Mucosa of descending colon (tissue), 3 donors: Measurements from ENCODE around the gene NLK. TPM values are rescaled to one million over a fixed set of nuclear protein-coding genes. Genes with fewer than 3 reads are reported as not detected.
"Not testable (repeated sequence)": the region's sequence is repeated elsewhere in the genome, so short reads cannot be mapped to it uniquely, and the experiment has no call there.

Experiments used
- ATAC-seq: fragments of 200-7000 bp; cut with Tn5 transposase; one replicate; pipeline ENCODE4 v1.9.1; 2020; ENCODE audit warnings: mild to moderate bottlenecking, moderate library complexity
- DNase-seq, 3 donors: peaks; one replicate each; pipeline ENCODE4 v3.0.0-alpha.2; 2020
- H3K36me3 ChIP-seq: fragments of 200-600 bp; one replicate; pipeline ENCODE4 v1.8.0; 2021; ENCODE audit warnings: low read depth, mild to moderate bottlenecking
- H3K4me1 ChIP-seq: fragments of 200-600 bp; one replicate; pipeline ENCODE4 v1.8.0; 2021; ENCODE audit warnings: low read depth, mild to moderate bottlenecking
- H3K4me3 ChIP-seq: fragments of 200-600 bp; one replicate; pipeline ENCODE4 v1.8.0; 2021; ENCODE audit warnings: mild to moderate bottlenecking
- H3K9me3 ChIP-seq: fragments of 200-600 bp; one replicate; pipeline ENCODE4 v1.8.0; 2021; ENCODE audit warnings: mild to moderate bottlenecking
- intact Hi-C, 2 donors: fragments of 100-400 bp; cut with DNase I in 1 of 2; cut with micrococcal nuclease in 1 of 2; formaldehyde crosslinking; loops; one replicate each; pipeline versions ENCODE4 v1.11.0 to v1.11.1; 2022; cut with DNase I, micrococcal nuclease
- total RNA-seq, 3 donors: library from RNA; stranded (reverse); fragmentation: NEBNext Ultra II Directional in 2 of 3; extraction: Animal tissue kit (Norgen Biotek cat#: 25700) in 2 of 3; gene quantifications; one replicate each; pipeline versions ENCODE4 v1.2.1 to v1.2.4, GENCODE V29; 2021 to 2023
- TF ChIP-seq, protein P1 (sequence below): fragments of 200-600 bp; IDR thresholded peaks from one replicate; pipeline ENCODE4 v1.8.0; 2022; ENCODE audit warnings: antibody characterized with exemption, mild to moderate bottlenecking
- donor health status: DM: no; HTN: no; CAD: no; lungs with moderate emphysema.
- donor health status: DM: no; HTN: no; CAD: no.
- donor health status: DM: no; HTN: yes; CAD: no.

Gene NLK
- total RNA-seq, 3 donors from 2014 or later: 20.4 to 24.1 (median 21.0) TPM

DNA sequence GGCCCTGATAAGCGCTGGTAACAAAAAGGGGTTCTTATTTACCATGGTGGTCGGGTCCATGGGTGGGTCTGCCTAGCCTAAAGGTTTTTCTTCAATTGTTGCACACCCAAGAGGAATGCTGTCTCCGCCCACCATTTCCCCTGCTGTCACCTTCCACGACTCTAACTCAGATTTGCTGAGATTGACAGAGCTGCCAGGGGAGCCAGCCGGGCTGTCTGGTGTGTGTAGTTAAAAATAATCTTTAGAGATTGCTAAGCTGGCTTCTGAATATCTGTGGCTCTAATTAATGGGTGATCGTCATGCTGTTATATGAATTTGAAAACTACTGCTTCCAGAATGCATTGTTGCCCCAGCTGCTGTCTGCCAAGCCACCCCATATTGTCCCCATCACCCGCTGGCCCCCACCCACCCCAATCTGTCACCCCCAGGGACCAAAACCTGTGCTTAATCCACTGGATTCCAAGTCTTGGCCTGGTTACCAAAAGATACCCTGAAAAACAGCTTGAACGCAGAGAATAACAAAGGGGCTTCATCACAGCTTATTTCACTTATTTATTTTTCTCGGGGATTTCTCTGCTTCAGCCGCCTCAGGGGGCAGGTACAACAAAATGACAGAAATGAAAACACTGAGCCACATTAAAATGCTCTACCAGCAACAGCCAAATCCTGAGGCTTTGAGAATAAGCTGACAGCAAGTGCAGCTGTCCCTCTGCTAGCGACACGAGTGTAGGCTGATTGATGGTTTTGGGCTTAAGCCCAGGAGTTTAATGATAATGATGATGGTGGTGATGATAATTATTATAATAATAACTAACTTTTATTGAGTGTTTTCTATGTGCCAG is 46.1 kb upstream of the NLK start:
- no peaks in the 10 kb centered on the region for H3K36me3 ChIP-seq
- no peak for DNase-seq
- no peaks in the 10 kb centered on the region for H3K9me3 ChIP-seq
- no peak for ATAC-seq
- TF ChIP-seq, protein P1, sequence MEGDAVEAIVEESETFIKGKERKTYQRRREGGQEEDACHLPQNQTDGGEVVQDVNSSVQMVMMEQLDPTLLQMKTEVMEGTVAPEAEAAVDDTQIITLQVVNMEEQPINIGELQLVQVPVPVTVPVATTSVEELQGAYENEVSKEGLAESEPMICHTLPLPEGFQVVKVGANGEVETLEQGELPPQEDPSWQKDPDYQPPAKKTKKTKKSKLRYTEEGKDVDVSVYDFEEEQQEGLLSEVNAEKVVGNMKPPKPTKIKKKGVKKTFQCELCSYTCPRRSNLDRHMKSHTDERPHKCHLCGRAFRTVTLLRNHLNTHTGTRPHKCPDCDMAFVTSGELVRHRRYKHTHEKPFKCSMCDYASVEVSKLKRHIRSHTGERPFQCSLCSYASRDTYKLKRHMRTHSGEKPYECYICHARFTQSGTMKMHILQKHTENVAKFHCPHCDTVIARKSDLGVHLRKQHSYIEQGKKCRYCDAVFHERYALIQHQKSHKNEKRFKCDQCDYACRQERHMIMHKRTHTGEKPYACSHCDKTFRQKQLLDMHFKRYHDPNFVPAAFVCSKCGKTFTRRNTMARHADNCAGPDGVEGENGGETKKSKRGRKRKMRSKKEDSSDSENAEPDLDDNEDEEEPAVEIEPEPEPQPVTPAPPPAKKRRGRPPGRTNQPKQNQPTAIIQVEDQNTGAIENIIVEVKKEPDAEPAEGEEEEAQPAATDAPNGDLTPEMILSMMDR: no peak
- no peak overlapping the region for H3K4me3 ChIP-seq
- H3K4me1 ChIP-seq: no peaks in the 10 kb centered on the region
- intact Hi-C loops: no loop called here

DNA sequence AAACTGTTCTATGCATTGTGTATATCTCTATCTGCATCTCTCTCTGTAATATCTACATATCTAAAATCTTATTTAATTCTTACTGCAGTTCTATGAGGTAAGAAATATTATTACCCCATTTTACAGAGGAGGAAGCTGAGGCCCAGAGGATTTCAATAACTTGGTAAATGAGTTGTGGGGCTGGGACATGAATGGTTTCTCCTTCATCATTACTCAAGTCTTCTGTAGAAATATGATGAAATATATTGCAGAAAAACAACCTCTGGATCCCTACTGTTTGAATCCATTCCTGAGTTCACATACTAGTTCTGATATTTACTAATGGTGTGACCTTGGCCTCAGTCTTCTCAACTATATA is 45.5 kb upstream of the NLK start:
- DNase-seq: no peak
- intact Hi-C loops: no loop called here
- Histone ChIP-seq H3K4me3 (no peak overlapping the region), H3K36me3 (no peaks in the 10 kb centered on the region), H3K9me3 (no peaks in the 10 kb centered on the region), H3K4me1 (no peaks in the 10 kb centered on the region)
- TF ChIP-seq, protein P1: no peak
- ATAC-seq: no peak

DNA sequence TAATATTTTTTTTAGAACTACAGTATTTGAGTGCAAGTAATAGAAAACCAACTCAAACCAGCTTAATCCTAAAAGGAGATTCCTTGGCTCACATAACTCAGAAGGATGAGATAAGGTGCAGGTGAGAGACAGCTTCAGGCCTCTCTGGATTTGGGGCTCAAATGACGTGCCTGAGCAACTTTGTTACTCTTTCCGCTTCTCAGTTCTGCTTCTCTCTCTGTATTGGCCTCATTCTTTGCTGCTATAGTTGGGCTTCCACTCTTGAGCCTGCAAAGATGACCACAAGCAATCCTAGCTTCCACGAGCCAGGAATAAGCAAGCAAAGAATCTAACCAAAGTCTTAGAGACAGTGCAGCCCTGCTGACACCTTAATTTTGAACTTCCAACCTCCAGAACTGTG is 45.0 kb upstream of the NLK start:
- TF ChIP-seq, protein P1: no peak
- no peak for DNase-seq
- no peaks in the 10 kb centered on the region for H3K9me3 ChIP-seq
- no peaks in the 10 kb centered on the region for H3K36me3 ChIP-seq
- intact Hi-C loops: no loop called here
- H3K4me1 ChIP-seq: no peaks in the 10 kb centered on the region
- H3K4me3 ChIP-seq: no peak overlapping the region
- ATAC-seq: no peak

DNA sequence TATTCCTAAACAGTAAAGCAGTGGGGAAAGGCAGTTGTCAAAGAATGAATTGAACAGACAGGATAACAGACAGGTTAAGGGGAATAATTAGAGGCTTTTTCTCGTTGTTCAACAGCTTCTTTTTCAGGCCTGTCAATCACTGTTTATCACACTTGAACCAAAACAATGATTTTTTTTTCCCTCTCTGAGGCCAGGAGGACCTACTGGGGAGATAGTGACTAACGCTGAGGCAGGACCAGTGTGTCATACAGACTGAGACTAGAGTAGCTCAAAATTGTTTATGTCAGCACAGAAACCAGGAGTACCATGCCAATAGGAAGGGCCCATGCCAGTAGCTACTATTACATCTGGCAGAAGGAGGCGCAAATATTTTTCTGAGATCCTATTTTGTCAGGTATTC is 41.3 kb upstream of the NLK start:
- no peak for ATAC-seq
- Histone ChIP-seq H3K4me3 (no peak overlapping the region), H3K4me1 (no peaks in the 10 kb centered on the region), H3K9me3 (no peaks in the 10 kb centered on the region), H3K36me3 (no peaks in the 10 kb centered on the region)
- intact Hi-C loops: no loop called here
- no peak for DNase-seq
- TF ChIP-seq, protein P1: no peak

DNA sequence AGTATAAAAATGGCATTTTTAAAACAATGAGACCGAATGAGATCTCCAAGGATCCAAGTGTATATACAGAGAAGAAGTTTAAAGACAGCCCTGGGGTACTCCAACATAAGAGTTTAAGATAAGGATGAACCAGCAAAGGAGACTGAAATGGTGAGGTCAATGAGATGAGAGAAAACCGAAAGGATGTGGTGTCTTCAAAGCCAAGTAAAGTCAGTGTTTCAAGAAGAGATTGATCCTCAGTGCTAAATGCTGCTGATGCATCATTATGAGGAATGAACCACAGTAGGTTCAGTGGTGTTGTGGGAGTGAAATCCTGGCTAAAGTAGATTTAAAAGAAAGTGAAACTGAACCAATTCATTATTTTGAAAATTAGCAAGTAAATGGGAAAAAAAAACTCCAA is 38.1 kb upstream of the NLK start:
- TF ChIP-seq, protein P1: no peak
- no peak for DNase-seq
- H3K4me1 ChIP-seq: no peaks in the 10 kb centered on the region
- no peak overlapping the region for H3K4me3 ChIP-seq
- intact Hi-C loops: no loop called here
- no peak for ATAC-seq
- H3K36me3 ChIP-seq: no peaks in the 10 kb centered on the region
- H3K9me3 ChIP-seq: no peaks in the 10 kb centered on the region

DNA sequence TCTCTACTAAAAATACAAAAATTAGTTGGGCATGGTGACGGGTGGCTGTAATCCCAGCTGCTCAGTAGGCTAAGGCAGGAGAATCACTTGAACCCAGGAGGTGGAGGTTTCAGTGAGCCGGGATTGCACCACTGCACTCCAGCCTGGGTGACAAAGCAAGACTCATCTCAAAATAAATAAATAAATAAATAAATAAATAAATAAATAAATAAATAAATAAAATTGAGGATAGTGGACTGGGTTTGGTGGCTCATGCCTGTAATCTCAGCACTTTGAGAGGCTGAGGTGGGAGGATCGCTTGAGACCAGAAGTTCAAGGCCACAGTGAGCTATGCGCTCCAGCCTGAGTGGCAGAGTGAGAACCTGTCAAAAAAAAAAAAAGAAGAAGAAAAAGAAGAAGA is 34.6 kb upstream of the NLK start:
- DNase-seq, ATAC-seq, intact Hi-C loops, H3K36me3 ChIP-seq, H3K9me3 ChIP-seq, H3K4me3 ChIP-seq, H3K4me1 ChIP-seq: not testable (repeated sequence)
